ENCODE results near the gene LBHD1. TPM values are rescaled to one million over a fixed set of nuclear protein-coding genes. Genes with fewer than 3 reads are reported as not detected.

Gene LBHD1
- total and polyA plus RNA-seq, 2 of the 13 experiments (the other 11 are each of a cell fraction or from before 2014, with no cell fraction given) = 3.2 to 3.7 TPM

- no peak for TF ChIP-seq ZMYM2 (CRISPR knock-in tag; IDR thresholded peaks at IDR 0.05)
- H3K9ac ChIP-seq (ENCODE audit: insufficient read depth, low read depth, low read length) = no peak overlapping the region
- WGBS (ENCODE audit: low lambda C conversion rate) = 94% methylated on average over 4 of the region's 11 CpGs
- ATAC-seq (no peak), DNase-seq (ENCODE audit: low spot score) (no peak), FAIRE-seq (no peak)
- peaks cover 8% of the 10 kb centered on the region for H4K20me1 ChIP-seq (ENCODE audit: insufficient read depth, low read length)
- in situ Hi-C loops (cut with HindIII; ENCODE audit: extremely low pct_ligation_motif_present, low pct_unique_long_range_greater_than_20kb) (no loop called here), intact Hi-C loops (cut with micrococcal nuclease; ENCODE audit: unreplicated experiment) (no loop called here)
- H3K4me1 ChIP-seq (ENCODE audit: insufficient read depth, low read length) = peaks cover 43% of the 10 kb centered on the region
- H3K4me3 ChIP-seq (replicated peaks in 1 of 3; ENCODE audit: insufficient read depth in 1 of 3, low read depth in 2 of 3, low read length in 3 of 3) = no peak overlapping the region
- no peaks in the 10 kb centered on the region for H3K27me3 ChIP-seq (ENCODE audit: control insufficient read depth in 1 of 2, insufficient read depth in 2 of 2, low read length in 2 of 2)
- no peak overlapping the region for H2AFZ ChIP-seq (ENCODE audit: low read length)
- peaks cover 4 to 16% of the 10 kb centered on the region in 2 experiments; a peak in 3 of 5 replicates for H3K36me3 ChIP-seq (replicated peaks in 1 of 2; ENCODE audit: control insufficient read depth in 1 of 2, insufficient read depth in 2 of 2, low read length in 2 of 2)
- H3K4me2 ChIP-seq (ENCODE audit: low read depth, low read length) = no peak overlapping the region
- no TSS peak for BruUV-seq (replicated peaks)
- no peak overlapping the region for H3K27ac ChIP-seq (ENCODE audit: extremely low read length, insufficient read depth, low read length)
- POLR2A ChIA-PET = interaction anchor here (0.9 to 2.6 kb wide), 3 partner anchors 16 to 192 kb away, joined by 3 to 19 read pairs (median 5); partner anchors contain the start of genes C11orf98, CSKMT and EEF1G
- H3K79me2 ChIP-seq (ENCODE audit: insufficient read depth, low read length) = peaks cover 38% of the 10 kb centered on the region
- CTCF ChIA-PET (ENCODE audit: low intra/inter-chr PET ratio, low total read pairs) = no interaction called here
- H3K9me3 ChIP-seq (ENCODE audit: low read length) = no peaks in the 10 kb centered on the region
Measured at GRCh38 chr11:62649486-62649885, 22.6 kb downstream of the LBHD1 start.

DNA sequence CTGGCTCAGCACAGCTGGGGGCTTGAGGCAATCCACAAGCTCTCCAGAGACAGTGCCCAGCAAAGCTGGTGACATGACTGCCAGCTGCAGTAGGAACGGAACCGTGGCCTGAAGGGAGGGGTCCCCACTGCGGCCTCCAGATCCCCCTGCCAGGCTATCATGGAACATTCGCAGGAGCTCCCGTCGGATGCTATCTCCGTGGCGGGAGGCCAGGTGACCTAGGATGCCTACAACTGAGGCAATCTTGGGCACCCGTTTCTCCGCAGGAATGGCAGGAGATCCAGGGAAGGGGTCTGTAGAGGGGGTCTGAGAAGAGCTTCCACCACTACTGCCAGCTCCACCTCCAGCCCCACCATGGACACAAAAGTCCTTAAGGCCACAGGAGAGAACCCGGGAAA, 23.1 kb downstream of the LBHD1 start:
- Histone ChIP-seq H3K4me3 (replicated peaks in 1 of 3; ENCODE audit: insufficient read depth in 1 of 3, low read depth in 2 of 3, low read length in 3 of 3) (no peak overlapping the region), H3K4me2 (ENCODE audit: low read depth, low read length) (no peak overlapping the region), H3K27ac (ENCODE audit: extremely low read length, insufficient read depth, low read length) (no peak overlapping the region), H4K20me1 (ENCODE audit: insufficient read depth, low read length) (peaks cover 8% of the 10 kb centered on the region), H2AFZ (ENCODE audit: low read length) (no peak overlapping the region), H3K79me2 (ENCODE audit: insufficient read depth, low read length) (peaks cover 43% of the 10 kb centered on the region), H3K27me3 (ENCODE audit: control insufficient read depth in 1 of 2, insufficient read depth in 2 of 2, low read length in 2 of 2) (no peaks in the 10 kb centered on the region), H3K4me1 (ENCODE audit: insufficient read depth, low read length) (peaks cover 43% of the 10 kb centered on the region), H3K9me3 (ENCODE audit: low read length) (no peaks in the 10 kb centered on the region), H3K9ac (ENCODE audit: insufficient read depth, low read depth, low read length) (no peak overlapping the region), H3K36me3 (replicated peaks in 1 of 2; ENCODE audit: control insufficient read depth in 1 of 2, insufficient read depth in 2 of 2, low read length in 2 of 2) (peaks cover 4 to 20% of the 10 kb centered on the region in 2 experiments; a peak in 3 of 5 replicates)
- intact Hi-C loops (cut with micrococcal nuclease; ENCODE audit: unreplicated experiment) = no loop called here
- in situ Hi-C loops (cut with HindIII; ENCODE audit: extremely low pct_ligation_motif_present, low pct_unique_long_range_greater_than_20kb) = no loop called here
- TF ChIP-seq TEAD3 (CRISPR knock-in tag; optimal IDR thresholded peaks at IDR 0.05; ENCODE audit: borderline replicate concordance) = no peak
- 0 out of 2 replicates have a peak, but pooled peaks have one; percentile 21 for TF ChIP-seq ZC3H13 (CRISPR knock-in tag; IDR thresholded peaks at IDR 0.05)
- TF ChIP-seq AGO2 (optimal IDR thresholded peaks at IDR 0.05; ENCODE audit: low read depth, low read length) = peak; percentile 3
- no peak for TF ChIP-seq HNRNPK (IDR thresholded peaks at IDR 0.05; ENCODE audit: low read depth, low read length, poor library complexity, severe bottlenecking)
- 93% methylated on average over 8 of the region's 11 CpGs for WGBS (ENCODE audit: low lambda C conversion rate)
- POLR2A ChIA-PET = interaction anchor here (0.9 to 5.0 kb wide), 7 partner anchors 16 to 224 kb away, joined by 3 to 53 read pairs (median 4); partner anchors contain the start of genes B3GAT3, C11orf98, CSKMT and EEF1G
- no peak for ATAC-seq
- no peak for DNase-seq (ENCODE audit: low spot score)
- CTCF ChIA-PET (ENCODE audit: low intra/inter-chr PET ratio, low total read pairs) = no interaction called here
- no peak for FAIRE-seq
- BruUV-seq (replicated peaks) = no TSS peak

Measured in HepG2 (cell line).